Colon (tissue), 2 donors: Measurements from ENCODE around the gene GCN1.

Source experiments
- FAIRE-seq: peaks from 2 replicates; lab custom pipeline; 2012; peaks lifted over from hg19 to GRCh38; lab: Jason Lieb, UNC
- donor health status: control.
- donor health status: control.

GCN1 gene

DNA sequence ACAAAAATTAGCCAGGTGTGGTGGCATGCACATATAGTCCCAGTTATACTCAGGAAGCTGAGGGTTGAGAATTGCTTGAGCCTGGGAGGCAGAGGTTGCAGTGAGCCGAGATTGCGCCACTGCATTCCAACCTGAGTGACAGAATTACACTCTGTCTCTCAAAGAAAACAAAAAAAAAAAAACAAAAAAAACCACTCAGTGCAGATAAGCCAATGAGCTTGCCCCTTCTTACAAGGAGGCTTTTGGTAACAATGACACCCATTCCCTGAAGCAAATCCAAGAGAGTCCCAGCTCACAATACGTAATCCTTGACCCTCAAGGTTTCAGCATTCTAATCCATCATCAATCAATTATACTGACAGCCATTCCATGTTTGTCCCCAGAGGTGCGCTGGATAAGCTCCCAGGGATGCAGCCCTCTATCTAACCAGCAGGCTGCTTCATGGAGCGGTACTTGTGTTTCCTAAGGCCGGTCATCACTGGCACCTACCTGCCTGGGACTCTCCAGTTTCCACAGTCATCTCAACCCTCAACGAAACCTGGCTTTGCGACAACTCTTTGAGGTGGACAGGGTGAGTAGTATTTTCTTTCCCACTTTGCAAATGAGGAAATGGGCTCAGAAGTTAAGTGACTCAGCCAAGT is 12.4 kb downstream of the GCN1 start:
- no peak for FAIRE-seq

GRCh38 chr12:120180975-120181374 is 13.5 kb downstream of the GCN1 start:
- no peak for FAIRE-seq

DNA sequence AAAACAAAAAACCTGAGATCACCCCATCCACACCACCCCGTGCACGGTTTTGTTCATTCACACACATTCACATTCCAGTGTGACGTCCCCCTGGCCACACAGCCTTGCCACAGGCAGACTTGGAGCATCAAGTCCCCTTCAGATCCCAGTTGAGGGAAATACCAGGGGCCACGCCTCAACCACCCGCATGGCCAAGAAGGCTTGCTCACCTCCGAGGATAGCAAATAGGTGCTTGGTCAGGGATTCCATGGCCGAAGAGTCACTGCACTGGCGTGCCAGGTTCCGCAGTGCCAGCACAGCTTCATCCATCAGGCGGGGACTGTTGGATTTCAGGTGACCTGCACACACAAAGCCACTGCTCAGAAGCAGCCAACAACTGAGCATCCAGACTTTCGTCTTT is 19.0 kb downstream of the GCN1 start:
- FAIRE-seq: no peak

GRCh38 chr12:120175062-120175461 is 19.5 kb downstream of the GCN1 start:
- FAIRE-seq: no peak

GRCh38 chr12:120172053-120172452 is 22.5 kb downstream of the GCN1 start:
- FAIRE-seq: no peak

DNA sequence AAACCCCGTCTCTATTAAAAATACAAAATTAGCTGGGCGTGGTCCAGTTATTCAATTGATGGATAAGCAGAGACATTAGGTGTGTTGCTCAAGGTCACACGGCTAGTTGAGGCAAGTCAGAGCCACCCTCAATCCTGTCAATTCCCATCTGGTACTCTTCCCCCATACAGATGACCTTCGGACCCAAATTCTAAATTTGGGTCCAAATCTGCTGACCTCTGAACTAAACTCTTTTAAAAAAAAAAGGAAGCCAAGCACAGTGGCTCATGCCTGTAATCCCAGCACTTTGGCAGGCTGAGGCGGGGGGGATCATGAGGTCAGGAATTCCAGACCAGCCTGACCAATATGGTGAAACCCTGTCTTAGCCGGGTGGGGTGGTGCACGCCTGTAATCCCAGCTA is 23.9 kb downstream of the GCN1 start:
- FAIRE-seq: no peak

DNA sequence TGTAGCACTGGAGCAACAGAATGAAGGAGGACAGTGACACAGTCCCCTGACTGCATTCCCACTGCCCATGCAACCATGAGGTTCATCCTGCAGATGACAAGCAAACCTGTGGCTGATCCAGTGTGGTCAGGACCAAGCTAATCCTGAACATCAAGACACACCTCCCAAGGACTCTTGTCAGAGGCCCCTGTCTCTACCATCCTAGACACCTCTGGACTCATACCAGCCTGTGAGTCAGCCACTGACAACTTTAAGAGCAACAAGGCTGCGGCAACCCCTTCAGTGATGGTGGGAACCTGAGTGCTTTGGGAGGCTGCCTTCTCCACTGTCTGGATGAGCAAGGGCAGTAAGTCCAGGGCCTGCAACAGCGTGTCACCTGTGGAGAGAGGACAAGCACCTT is 24.6 kb downstream of the GCN1 start:
- no peak for FAIRE-seq

GRCh38 chr12:120168337-120168736 is 26.2 kb downstream of the GCN1 start:
- no peak for FAIRE-seq

DNA sequence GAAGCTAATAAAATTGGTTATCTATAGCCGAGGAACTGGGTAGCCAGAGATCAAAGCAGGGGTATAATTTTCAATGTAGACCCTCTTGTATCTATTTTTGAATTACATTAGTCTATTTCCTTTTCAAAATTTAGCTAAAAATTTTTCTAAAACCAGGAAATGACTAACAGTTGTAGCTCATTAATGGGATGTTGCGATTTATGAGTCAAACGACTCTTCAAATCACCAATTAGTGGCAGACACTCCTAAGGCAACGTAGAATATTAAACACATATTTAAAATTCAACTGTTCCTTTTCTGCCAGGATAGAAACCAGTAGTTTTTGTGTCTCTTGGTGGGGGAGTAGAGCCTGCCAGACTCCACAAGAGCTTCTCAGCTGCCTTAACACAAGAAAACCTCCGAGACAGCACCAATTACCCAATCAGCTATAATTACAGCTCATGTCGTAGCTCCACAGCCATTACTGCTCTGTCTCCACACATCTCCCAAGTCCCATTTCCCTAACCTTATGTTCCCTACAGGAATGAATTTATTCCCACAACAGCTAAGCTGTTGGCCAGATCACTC is 26.9 kb downstream of the GCN1 start:
- FAIRE-seq: no peak

DNA sequence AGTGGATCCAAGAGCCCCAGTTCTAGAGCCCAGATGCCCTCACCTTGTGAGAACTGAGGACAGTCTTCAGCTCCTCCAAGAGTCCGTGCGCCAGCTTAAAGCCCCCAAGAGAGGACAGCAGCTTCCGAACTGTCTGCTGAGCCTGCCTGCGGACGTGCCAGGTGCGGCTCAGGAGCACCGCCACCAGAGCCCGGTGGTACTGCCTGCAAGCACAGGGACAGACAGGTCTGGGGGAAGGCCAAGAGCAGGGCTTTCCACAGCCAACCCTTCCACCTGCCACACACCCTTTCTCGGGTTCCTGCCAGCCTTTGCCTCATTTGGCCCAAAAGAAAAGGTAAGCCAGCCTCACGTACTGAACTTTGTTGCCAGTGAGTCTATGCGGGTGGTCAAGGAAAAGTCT is 30.2 kb downstream of the GCN1 start:
- FAIRE-seq: no peak

DNA sequence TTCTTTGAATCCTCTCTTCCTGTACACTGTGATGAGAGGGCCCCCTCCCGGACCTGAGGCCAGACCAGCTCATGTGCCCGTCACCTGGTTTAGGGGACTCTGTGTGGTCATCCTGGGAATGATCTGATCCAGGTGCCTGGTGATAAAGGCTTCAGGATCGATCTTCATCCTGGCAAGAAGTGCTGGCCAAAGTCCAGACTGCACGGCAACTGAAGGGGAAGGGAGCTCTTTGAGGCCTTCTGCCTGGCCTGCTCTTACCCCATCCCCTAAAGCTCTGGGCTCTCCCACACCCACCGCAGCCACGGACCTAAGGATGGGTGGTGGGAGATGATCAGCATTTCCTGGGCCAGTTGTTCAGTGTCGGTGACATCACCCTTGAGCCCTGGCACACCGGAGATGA is 31.8 kb downstream of the GCN1 start:
- no peak for FAIRE-seq

DNA sequence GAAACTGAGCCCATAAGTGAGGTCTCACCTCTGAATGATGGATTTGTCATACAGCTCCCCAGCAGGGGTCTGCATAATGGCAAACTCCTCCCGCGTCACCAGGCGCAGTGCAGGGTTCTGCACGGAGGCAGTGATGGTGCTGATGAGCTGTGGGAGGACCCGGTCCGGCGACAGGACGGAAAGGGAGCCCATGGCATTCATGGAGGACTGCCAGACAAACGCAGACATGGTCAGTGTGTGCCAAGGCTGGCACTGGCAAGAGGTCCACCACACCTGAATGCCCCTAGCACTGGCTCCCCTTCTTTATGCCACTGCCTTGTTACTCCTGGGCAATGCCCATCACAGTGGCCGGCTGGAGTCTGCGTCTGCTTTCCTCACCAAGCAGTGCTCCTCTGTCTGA is 32.7 kb downstream of the GCN1 start:
- no peak for FAIRE-seq

DNA sequence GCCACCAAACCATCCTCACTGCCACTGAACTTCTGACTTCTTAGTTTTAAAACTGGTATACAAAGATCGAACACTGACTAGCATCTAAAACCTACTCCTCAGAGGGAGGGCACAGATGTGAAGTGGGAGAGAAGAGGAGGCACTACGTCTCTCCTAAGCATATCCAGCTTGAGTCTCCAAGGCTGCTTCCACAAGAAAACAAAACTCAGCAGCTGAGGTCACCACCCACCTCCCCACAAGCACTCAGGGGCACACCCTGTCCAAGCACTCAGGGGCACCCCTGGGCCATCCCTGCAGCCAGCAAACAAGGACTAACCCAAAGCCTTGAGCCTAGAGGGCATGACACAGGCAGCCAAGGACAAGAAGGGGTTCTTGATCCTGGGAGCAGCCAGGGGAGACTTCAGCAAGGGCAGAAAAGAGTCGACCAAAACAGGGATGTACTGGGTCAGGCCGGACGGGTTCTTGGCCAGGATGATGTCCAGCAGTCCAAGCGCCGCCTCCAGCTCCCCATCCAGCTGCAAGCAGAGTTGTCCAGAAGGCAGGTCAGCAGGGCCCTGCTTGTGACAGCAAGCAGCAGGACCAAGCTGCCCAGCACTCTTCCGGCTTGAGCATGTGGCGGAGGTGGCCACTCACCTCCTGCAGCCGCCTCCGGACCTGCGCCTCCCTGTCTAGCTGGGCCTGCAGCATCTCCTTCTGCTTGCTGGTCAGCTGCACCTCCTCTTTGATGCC is 34.8 kb downstream of the GCN1 start:
- no peak for FAIRE-seq

- FAIRE-seq: no peak
Observed at GRCh38 chr12:120158351-120158750, 36.2 kb downstream of the GCN1 start.

GRCh38 chr12:120157678-120158077 is 36.8 kb downstream of the GCN1 start:
- FAIRE-seq: no peak

DNA sequence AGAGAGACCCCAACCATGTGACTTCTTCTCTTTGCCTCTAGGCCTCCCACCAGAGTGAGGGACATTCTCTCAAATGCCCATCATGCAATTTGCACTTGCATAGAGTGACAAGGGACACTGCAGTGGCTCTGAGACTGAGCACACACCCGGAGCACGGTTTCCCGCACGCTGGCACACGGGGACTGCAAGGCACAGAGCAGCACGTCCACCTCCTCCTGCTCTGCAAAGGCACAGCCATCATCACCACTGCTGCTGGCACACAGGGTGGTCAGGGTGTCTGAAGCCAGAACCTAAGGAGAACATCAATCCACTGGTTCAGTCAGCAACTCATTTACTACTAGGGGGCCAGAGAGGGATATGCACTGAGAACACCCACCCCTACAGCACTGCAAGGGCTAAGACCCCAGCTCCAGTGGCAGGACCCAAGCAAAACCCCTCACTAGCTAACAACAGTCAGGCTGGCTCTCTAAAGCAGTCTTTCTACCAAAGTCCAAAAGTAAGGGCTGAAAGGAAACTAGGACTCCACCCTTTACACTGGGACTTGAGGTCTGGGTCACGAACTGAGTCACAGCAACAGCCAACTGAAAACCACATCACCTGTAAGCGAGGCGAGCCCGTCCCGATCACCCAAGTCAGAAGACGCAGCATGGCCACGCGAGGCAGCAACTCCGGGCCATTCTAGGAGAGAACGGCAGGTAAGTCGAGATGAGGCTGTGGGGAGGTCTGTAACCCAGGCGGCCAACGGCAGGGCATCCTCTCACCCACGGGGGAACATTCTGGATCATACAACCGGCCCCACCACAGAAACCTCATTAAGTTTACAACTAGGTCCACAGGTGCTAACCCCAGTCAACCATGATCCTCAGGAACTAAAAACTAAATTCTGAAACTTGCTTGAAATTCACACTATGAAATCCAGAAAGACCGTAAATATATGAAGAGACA is 37.9 kb downstream of the GCN1 start:
- no peak for FAIRE-seq

GRCh38 chr12:120155072-120155471 is 39.4 kb downstream of the GCN1 start:
- FAIRE-seq: no peak

GRCh38 chr12:120150919-120151525 is 43.5 kb downstream of the GCN1 start:
- FAIRE-seq: no peak

DNA sequence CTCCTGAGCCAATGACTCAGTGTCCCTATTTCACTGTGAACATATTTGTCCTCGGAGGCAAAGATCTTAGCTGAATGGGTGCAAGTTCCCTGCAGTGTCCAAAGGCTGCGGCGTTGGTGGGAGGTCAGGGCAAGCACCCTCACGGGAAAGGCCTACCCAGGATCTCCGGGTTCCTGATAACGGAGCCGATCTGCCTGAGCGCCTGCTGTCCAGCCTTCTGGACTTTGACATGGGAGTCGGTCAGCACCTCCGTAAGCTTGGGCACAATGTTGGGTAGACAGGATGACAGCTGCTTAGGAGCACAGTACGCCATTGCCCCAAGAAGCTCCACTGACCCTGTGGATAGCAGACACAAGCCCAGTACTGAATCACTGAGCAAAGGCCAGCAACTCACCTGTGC is 46.5 kb downstream of the GCN1 start:
- no peak for FAIRE-seq

DNA sequence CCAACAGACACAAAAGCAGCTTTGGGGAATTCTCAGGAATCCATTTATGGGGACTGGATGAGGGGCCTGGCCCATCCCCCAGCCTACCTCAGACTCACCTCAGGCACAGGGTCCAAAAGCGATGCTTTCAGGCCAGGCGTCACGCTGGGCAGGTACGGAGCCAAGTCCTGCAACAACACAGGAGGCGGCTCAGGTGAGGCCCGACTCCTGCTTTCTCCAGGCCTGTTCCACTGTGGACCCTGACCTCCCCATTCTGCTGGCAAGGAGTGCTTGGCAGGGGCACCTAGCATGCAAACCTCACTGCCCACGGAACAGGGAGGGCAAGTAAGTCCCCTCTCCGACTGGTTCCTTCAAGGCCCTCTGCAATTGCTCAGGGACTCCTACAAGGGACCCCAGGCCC is 49.4 kb downstream of the GCN1 start:
- FAIRE-seq: no peak

DNA sequence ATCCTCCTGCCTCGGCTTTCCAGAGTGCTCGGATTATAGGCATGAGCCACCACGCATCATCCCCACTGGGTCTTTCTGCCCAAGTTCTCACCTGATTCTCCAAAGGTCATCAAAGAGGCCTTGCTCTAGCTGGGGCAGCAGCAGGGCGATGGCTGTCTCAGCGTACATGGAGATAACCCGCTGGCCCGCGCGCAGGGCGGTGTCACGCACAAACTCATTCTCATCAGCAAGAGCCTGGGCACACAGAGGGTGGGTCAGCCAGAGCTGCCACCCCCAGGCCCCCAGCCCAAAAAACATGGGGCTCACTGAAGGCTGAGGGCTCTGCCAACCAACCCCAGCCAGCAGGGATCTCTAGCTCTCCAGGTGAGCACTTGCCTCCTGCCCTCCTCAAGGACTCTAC is 50.3 kb downstream of the GCN1 start:
- no peak for FAIRE-seq

- FAIRE-seq: no peak
Observed at GRCh38 chr12:120142231-120142877, 52.2 kb downstream of the GCN1 start.
